Left lobe of liver (tissue), 2 donors: ENCODE measurements around the gene UBE4A. TPM values are rescaled to one million over a fixed set of nuclear protein-coding genes. Genes with fewer than 3 reads are reported as not detected.
"Not testable (repeated sequence)": the region's sequence is repeated elsewhere in the genome, so short reads cannot be mapped to it uniquely, and the experiment has no call there.

Experiments
- ATAC-seq: fragments of 200-7000 bp; cut with Tn5 transposase; one replicate; pipeline ENCODE4 v1.9.1; 2020; ENCODE audit warnings: mild to moderate bottlenecking, moderate library complexity
- DNase-seq: peaks from one replicate; pipeline ENCODE4 v3.0.0-alpha.2; 2020; ENCODE audit warnings: low spot score
- total RNA-seq: library from RNA; stranded (reverse); gene quantifications from one replicate; pipeline ENCODE4 v1.2.1, GENCODE V29; 2021
- donor health status: DM: no; HTN: no; CAD: no; lungs with moderate emphysema.
- donor health status: DM: no; HTN: yes; CAD: no.

Gene UBE4A
- total RNA-seq, 1 donor from 2014 or later = 22.8 TPM

DNA sequence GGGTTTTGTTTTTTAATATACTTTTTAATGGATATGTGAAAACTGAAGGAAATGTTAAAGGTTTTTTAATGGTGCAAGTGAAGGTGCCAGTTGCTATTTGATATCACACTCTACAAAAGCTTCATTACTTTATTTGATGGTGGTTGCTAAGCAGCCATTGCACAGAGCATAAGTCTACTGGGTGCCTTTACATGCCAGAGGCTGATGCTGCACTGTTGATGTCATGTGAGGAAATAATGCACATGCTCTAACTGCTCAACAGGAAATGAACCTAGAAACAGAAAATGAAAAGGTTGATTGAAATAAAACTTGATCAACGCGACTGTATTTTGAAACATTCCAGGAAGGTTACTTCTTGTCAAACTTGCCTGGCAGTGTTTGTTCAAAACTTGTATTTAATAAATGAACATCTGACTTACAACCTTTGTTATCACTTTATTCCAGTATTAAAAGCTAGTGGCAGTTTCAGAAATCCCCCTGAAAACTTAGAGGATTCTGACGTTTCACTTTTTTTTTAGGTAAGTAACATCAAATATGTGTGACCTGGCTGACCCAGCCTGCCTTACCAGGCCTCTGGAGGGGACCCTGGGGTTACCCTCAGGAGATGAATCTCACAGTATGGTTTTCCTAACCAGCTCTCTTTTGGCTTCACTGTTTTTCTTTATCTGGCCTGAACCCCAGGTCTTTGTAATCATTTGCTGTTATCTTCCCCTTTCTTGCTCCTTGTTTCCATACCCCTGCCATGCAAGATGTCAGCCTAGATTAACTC lies 39.6 kb downstream of the UBE4A start:
- ATAC-seq (no peak), DNase-seq (no peak)

DNA sequence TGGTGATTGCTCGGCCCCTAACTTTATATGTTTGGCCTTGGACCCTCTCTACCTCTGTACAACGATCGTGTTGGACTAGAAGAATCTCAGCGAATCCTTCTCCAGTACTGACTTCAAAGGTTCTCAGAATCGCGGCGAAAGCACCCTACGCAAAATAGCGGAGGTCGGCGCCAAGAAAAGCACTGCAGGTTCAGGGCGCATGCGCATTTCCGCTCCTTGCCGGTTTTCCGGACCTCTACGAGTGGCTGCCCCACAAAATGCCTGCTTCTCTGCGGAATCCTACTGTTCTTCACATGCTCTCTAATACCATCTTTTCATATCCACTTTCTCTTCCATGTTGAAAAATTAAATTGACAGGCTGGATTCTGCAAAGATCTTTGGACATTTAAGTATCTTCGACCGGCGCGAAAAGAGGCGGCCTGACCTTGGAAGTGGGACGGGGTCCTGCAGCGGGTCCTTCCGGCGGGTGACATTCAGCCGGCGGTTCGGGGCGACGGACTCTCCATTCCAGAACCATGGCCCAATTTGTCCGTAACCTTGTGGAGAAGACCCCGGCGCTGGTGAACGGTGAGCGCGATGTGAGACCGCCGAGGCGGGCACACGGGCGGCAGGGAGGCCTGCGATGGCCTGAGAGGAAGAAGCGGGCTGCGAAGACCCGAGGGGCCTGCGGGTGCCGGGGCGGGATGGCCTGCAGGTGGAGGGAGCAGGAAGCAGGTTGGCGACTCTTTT lies 41.9 kb downstream of the UBE4A start, which contains the start of gene ATP5MG:
Gene ATP5MG, plus strand, starts transcription at position 456 of the 729 bp plus-strand sequence. Its CDS starts 60 bp downstream, at position 516.
- ATAC-seq (peak; percentile 86), DNase-seq (peak; percentile 91)

DNA sequence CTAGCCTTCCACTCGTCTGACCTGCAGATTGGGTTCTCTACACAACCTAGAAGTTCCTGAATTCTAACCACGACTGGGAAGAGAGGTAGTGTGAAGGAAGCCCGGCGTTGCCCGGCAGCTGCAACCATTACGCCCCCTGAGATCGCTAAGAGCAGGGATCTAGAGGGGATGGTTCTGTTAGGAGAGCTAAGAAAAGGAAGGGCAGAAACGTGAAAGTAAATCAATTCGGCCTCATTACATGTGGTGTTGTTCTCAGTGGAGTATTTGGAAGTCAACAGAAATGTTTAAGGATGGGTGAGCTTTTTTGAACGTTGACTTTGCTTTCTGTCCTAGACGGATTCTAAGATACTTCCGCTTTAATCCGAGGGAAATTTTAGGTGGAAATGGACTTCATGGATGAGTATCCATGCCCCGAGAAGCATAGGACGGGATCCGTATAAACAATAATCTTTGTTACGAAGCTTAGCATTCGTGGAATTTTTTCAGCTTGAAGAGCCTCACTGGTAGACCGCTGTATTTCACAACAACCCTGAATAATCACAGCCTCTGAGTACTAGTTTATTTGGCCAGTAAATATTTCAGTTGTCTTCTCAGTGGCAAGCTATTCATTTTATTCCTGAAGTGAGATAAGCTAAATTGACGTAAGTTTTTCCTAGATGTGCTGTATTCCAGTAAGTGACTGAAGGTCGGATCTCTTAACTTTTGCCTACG lies 42.6 kb downstream of the UBE4A start:
- DNase-seq = no peak
- peak; percentile 49 for ATAC-seq

DNA sequence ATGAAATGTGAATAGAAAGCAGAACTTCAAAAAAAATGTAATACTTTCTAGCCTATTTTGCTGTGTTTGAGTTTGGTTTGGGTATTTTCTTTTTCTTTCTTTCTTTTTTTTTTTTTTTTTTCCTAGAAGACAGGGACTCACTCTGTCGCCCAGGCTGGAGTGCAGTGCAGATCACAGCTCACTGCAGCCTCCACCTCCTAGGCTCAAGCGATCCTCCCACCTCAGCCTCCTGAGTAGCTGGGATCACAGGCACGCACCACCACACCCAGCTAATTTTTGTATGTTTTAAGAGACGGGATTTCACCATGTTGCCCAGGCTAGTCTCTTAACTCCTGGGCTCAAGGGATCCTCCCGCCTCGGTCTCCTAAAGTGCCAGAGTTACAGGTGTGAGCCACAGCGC lies 43.2 kb downstream of the UBE4A start:
- DNase-seq = not testable (repeated sequence)

DNA sequence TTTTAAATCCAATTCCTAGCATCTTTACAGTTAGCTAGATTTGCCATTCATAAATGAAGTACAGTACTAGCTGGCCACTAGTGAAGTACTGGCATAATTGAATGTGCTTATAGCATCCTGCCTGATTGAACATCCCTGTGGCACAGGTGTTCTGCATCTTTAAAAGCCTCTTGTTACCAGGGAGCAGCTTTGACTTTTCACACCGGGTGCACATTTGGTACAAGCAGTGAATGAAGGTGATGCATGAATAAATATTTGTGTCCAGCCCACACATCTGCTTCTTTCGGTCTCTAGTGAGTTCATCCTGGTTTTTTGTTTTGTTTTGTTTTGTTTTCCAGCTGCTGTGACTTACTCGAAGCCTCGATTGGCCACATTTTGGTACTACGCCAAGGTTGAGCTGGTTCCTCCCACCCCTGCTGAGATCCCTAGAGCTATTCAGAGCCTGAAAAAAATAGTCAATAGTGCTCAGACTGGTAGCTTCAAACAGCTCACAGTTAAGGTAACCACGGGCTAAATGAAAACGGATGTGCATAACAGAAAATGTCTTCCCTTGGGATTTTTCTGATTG lies 47.3 kb downstream of the UBE4A start:
- DNase-seq (no peak), ATAC-seq (no peak)

More for the DNA sequence above, 43.2 kb downstream of the UBE4A start:
- ATAC-seq = not testable (repeated sequence)

DNA sequence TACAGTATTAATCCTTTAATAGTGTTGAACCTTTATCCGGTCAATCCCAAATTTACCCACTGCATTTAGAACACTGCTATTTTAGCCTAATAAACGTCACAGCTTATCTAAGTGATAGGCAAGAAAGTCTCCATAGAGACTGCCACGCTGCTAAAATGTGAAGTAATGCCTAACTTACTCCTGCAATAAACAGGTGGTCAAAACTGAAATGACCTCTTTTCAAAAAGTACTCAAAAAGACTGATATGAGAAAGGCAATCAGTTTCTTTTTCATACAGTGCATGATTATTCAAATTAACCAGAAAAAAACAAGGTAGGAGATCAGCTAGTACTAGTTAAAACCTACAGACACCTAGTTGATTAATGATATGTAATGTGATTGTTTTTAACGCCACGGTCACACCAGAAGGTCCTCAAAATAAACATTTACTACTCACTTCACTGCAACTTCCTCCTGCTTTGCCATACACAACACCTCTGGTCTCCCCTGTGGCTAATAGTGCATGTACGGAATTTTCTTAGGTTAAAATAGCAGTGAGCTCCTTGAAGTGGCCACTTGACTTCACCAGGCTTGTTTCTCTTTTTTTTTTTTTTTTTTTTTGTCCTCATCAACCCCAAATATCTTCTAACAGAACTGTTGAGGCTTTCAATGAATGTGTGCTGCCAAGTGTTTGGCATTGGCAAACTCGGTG lies 50.8 kb downstream of the UBE4A start:
- DNase-seq = no peak
- no peak for ATAC-seq

DNA sequence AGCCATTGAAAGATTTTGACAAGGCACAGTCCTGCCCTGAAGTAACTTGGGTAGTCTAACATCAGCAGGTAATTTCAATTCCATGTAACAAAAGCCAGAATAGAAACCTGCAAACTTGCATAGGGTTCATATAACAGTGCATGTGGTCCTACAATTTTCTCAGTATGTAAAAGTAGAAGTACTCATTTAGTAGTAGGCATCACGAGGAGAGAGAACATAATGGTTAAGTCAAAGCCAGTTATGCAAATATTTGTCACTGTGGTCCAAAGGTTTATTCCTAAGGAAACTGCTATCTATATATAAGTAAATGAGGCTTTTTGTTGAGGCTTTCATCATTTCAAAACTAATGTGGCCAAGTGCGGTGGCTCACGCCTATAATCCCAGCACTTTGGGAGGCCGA lies 52.1 kb downstream of the UBE4A start:
- no peak for ATAC-seq
- DNase-seq = no peak

DNA sequence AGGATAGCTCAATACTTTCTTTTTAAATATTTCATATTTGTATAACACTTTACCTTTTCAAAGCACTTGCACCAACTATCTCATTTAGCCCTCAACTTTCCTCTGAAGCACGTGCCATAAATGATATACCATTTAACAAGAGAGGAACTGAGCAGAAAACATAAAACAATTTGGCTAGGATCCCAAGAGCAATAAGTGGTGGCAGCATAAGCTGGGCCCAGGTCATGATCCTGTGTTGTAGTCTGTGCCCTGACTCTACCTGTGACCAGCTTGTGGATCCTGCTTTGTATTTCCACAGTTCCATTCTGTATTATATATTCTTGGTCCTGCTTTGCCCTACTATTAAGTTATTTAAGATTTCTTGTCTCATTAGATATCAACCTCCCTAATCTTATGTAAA lies 53.5 kb downstream of the UBE4A start:
- ATAC-seq = no peak
- DNase-seq = no peak

DNA sequence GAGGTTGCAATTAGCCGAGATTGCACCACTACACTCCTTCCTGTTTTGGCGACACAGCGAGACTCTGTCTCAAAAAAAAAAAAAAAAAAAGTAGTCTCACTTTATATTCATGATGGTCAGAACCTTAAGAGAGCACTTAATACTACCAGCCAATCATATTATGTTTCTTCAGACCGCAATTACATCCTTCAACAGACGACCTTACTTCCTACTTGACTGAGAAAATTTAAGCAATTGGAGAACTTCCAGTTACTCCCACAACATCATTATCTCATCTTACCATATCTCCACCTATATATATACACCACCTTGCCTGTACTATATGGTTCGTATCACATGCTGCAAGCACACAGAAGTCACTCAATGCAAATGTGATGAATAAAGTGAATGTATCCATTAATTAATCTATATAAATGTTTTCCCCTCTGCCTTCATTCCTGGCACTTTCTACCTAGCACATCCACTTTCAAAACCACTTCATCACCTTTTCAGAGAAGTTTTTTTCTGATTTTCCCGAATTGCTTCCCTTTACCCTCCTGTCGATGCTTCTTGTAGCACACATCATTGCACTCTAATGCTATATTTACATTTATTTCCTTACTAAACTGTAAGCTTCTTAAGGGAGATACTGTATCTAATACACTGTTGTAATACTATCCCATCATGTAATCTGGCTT lies 55.8 kb downstream of the UBE4A start:
- no peak for ATAC-seq
- DNase-seq = no peak

DNA sequence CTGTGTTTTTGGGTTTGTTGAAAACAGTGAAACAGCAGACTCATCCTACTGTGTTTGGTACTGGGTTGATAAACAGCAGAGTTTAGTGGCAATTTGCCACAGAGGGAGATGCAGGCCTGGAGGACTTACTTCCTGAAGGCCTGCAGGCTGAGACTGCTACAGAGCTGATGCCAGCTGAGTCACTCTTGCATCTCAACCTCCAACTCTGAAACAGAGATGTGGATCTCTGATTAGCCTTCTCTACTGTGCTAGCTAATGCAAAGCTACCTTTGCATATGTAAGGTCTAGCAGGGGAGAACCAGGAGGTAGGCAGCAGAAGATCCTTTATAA lies 56.3 kb downstream of the UBE4A start:
- ATAC-seq (no peak), DNase-seq (no peak)

DNA sequence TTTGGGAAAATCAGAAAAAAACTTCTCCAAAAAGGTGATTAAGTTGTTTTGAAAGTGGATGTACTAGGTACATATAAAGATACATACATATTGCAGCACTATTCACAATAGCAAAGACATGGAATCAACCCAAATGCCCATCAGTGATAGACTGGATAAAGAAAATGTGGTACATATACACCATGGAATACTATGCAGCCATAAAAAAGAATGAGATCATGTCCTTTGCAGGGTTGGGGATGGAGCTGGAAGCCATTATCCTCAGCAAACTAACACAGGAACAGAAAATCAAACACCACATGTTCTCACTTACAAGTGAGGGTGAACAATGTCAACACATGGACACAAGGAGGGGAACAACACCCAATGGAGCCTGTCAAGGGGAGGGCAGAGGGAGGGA lies 57.5 kb downstream of the UBE4A start:
- DNase-seq, ATAC-seq: not testable (repeated sequence)

DNA sequence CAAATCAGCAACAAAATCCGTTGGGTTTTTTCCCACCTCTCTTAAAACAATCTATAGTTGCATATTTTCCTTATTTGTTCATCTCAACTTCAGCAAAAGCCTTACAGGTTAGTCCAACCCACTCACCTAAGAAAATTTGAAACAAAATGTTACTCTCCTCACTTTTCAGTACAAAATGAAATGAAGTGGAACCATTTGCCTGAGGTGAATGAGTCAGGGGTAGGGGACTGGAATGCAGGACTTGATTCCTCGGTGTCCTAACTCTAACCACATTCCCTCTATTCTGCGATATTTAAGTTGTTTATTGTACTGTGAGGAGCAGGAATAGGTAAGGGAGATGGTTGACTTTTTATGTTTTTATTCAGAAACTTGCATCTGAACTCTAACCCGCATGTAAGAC lies 58.4 kb downstream of the UBE4A start:
- DNase-seq = no peak
- ATAC-seq = no peak

DNA sequence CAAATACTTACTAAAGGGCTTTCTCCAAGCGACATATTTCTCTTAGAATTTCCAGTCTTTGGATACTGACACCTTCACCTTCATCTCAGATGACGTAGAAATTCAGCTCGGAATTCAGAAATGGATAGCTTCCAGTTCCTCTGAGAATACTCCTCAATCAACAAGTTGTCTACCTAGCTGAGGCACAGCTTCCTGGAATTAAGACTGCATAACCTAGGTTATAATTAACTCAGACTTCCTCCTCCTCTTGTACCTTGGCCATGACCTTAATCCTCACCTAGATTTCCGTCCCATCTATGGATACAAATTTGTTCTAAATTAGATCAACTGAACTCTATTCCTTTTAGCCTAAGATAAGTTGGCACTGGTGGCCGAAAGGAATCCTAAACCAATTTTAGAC lies 59.4 kb downstream of the UBE4A start:
- ATAC-seq (no peak), DNase-seq (no peak)

DNA sequence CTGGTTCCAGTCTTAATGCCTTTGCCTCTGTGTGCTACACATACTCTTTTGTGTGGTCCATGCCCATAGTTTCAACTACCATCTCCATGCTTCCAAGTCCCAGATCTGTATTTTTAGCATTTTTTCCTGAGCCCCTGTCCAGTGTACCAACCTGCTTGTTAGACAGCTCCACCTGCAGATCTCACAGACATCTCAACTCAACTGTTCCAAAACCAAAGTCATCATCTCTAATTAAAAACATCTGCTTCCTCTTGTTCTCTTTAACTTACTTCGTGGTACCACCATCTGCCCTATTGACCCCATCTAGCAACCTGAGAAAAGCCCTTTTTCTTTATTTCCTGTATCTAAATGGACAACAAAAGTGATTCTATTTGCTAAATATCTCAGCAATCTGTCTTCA lies 68.3 kb downstream of the UBE4A start:
- no peak for ATAC-seq
- no peak for DNase-seq

DNA sequence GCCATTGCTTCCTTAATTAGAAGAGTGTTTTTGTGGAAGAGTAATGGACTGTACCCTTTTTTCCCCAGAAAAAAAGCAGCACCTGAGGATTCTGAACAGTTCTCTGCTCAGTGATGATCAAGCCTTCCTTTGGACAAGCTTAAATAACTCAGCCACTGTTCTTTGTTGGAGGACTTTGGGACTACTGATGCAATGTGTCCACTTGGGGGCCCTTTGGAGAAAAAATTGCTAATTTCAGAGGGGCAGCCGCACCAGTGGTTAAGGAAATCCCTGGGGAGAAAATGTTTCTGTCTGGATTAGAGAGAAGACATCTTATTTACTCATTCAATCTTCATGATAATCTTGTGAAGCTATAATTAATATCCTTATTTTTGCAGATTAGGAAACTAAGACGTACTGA lies 71.6 kb downstream of the UBE4A start:
- no peak for ATAC-seq
- DNase-seq = no peak

DNA sequence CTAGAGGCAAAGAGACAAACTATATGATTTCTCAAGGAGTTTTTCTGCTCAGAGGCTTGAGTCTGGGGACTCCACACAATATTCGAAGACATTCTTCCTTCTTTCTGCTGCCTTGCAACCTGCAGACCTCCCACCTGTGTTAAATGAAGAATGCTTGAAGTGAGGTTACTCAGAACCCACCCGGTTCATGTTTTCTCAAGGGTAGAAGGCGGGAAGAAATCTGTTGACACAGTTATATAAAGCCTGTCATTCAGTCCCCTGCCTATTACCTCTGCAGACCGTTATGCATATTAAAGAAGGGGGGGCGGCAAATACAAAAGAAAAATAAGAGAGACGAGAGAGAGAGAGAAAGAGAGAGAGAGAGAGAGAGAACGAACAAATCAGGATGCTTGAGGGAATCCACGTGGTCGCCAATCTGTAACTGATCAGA lies 74.7 kb downstream of the UBE4A start:
- ATAC-seq (no peak), DNase-seq (no peak)

DNA sequence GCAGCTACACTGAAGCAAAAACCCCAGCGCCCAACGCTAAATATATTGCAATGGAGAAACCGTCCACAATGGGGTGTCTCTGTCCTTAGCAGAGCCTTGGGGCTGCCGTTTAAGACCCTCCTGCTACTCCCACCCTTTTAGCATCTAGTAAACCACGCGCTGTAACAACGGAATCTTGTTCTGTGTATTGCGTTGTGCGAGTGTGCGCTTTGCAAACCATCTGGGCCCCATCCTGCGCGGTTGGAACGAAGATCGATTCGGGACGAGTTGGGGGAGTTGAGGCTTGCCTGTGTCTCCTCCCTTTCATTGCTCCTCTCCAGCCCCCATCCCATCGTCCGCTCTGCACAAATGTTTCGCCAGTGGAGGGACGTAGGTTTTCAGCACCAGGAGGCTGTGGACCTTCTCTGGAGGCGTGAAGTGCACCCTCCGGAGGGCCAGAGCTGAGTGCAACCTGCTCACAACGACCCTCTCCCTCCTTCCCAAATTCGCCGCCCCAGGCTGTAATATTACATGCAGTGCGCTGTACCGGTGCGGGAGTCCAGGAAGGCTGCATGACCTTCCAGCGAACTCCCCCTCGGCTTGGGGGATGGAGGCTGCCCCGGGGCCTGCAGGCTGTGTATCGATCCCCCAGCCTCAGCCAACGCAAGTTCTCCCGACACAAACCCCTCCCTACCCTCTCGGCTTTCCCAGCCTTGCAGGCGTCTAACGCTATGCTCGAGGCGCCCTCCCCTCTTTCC lies 75.3 kb downstream of the UBE4A start:
- peak; percentile 51 for DNase-seq
- peak; percentile 2 for ATAC-seq

DNA sequence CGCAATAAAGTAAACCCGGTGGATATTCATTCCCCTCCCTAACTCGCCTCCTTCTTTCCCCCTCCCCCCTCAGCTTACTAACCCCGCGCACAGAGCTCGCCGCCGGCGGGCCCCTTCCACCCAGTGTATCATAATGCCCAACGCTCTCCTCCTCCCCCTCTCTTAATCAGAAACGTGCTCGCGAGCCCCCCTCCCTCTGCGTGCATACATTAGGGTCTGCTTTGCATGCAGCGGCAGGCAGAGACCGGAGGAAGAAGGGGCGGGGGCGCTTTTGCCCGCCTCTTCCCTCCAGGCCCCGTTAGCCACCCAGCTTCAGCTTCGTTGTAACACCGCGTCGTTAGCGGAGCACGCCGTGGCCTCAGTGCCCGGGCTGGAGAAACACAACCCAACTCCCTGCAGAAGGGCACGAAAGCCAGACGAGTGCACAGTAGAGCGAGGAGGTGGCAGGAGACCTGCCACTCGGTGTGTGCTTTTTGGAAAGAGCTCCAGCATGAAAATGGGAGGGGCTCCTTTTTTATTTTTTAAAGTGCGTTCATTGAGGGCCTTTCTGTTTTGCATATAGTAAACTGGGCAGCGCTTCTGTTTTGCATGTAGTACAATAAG lies 76.0 kb downstream of the UBE4A start:
- DNase-seq (peak; percentile 66), ATAC-seq (peak; percentile 27)
